Lower lobe of right lung (tissue), 2 donors: Measurements from ENCODE around the gene CEP162. TPM values are rescaled to one million over a fixed set of nuclear protein-coding genes. Genes with fewer than 3 reads are reported as not detected.

Experiments
- ATAC-seq, 2 donors: fragments of 200-7000 bp; cut with Tn5 transposase; one replicate each; pipeline ENCODE4 v1.9.1; 2020 to 2022; ENCODE audit warnings: mild to moderate bottlenecking in 2 of 2, moderate library complexity in 2 of 2
- DNase-seq: peaks from one replicate; pipeline ENCODE4 v3.0.0-alpha.2; 2020
- H3K27ac ChIP-seq: fragments of 200-600 bp; one replicate; pipeline ENCODE4 v1.8.0; 2022
- H3K27me3 ChIP-seq: fragments of 200-600 bp; one replicate; pipeline ENCODE4 v1.8.0; 2022; ENCODE audit warnings: low read depth
- H3K36me3 ChIP-seq: fragments of 200-600 bp; one replicate; pipeline ENCODE4 v1.8.0; 2022; ENCODE audit warnings: mild to moderate bottlenecking
- H3K4me1 ChIP-seq: fragments of 200-600 bp; one replicate; pipeline ENCODE4 v1.8.0; 2022
- H3K4me3 ChIP-seq: fragments of 200-600 bp; one replicate; pipeline ENCODE4 v1.8.0; 2022; ENCODE audit warnings: mild to moderate bottlenecking
- H3K9me3 ChIP-seq: fragments of 200-600 bp; one replicate; pipeline ENCODE4 v1.8.0; 2022
- intact Hi-C: fragments of 100-400 bp; cut with DNase I; formaldehyde crosslinking; loops from one replicate; pipeline ENCODE4 v1.11.0; 2022
- total RNA-seq: library from RNA; stranded (reverse); fragmentation: NEBNext Ultra II Directional; extraction: Animal tissue kit (Norgen Biotek cat#: 25700); gene quantifications from one replicate; pipeline ENCODE4 v1.2.1, GENCODE V29; 2021
- TF ChIP-seq, protein P1 (sequence below): fragments of 200-600 bp; IDR thresholded peaks from one replicate; pipeline ENCODE4 v1.8.0; 2022; ENCODE audit warnings: antibody characterized with exemption, mild to moderate bottlenecking
- donor health status: DM: no; HTN: yes; CAD: no; lungs with severe emphysema.

Gene CEP162
- total RNA-seq, 1 donor from 2014 or later, result 12.1 TPM

DNA sequence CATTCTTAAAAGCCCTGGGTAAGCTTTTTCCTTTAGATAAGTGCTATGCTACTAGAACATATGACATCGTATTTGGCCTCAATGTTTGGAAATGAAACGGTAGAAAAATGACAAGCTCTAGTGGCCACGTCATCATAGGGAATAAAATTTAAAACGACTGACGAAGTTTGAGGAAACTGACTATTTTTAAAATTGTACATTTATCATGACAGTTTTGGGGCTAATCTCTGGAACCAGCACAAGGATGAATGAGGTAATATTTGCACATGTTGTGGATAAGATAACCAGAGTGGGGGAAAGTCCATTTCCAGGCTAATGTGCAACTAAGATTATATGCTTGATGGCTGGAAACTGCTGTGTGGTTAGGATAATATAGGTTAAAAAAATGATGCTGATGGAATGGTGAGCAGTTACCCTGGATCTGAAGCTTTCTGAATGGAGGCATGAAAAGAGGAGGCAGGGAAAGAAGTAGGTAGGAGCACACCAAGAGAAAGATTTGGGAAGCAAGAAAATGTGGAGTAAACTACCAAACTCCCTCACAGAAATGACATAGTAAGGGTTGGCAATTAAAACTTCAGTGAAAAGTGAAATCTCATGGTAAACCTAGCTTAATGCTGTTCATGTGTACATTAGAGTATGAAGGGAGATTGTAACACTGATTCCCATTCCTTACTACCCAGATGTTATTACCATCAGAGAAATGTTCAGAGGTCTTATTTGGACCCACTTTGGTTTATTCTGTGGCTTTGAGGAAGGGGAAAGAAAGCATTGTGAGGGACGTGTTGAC lies 42.7 kb upstream of the CEP162 start:
- no peaks in the 10 kb centered on the region for H3K36me3 ChIP-seq
- TF ChIP-seq, protein P1, sequence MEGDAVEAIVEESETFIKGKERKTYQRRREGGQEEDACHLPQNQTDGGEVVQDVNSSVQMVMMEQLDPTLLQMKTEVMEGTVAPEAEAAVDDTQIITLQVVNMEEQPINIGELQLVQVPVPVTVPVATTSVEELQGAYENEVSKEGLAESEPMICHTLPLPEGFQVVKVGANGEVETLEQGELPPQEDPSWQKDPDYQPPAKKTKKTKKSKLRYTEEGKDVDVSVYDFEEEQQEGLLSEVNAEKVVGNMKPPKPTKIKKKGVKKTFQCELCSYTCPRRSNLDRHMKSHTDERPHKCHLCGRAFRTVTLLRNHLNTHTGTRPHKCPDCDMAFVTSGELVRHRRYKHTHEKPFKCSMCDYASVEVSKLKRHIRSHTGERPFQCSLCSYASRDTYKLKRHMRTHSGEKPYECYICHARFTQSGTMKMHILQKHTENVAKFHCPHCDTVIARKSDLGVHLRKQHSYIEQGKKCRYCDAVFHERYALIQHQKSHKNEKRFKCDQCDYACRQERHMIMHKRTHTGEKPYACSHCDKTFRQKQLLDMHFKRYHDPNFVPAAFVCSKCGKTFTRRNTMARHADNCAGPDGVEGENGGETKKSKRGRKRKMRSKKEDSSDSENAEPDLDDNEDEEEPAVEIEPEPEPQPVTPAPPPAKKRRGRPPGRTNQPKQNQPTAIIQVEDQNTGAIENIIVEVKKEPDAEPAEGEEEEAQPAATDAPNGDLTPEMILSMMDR, result no peak
- no peaks in the 10 kb centered on the region for H3K4me1 ChIP-seq
- no peak overlapping the region for H3K27ac ChIP-seq
- no peak for DNase-seq
- intact Hi-C loops, result no loop called here
- H3K27me3 ChIP-seq, result no peaks in the 10 kb centered on the region
- no peak overlapping the region for H3K4me3 ChIP-seq
- ATAC-seq, result no peak
- no peaks in the 10 kb centered on the region for H3K9me3 ChIP-seq

GRCh38 chr6:84268781-84269180 lies 41.3 kb upstream of the CEP162 start:
- no peak overlapping the region for H3K4me3 ChIP-seq
- no peaks in the 10 kb centered on the region for H3K9me3 ChIP-seq
- intact Hi-C loops, result no loop called here
- no peaks in the 10 kb centered on the region for H3K36me3 ChIP-seq
- TF ChIP-seq, protein P1, result no peak
- no peak for DNase-seq
- ATAC-seq, result no peak
- H3K27me3 ChIP-seq, result no peaks in the 10 kb centered on the region
- H3K4me1 ChIP-seq, result no peaks in the 10 kb centered on the region
- H3K27ac ChIP-seq, result no peak overlapping the region

GRCh38 chr6:84263557-84263956 lies 36.1 kb upstream of the CEP162 start:
- ATAC-seq, result no peak
- TF ChIP-seq, protein P1, result no peak
- intact Hi-C loops, result no loop called here

DNA sequence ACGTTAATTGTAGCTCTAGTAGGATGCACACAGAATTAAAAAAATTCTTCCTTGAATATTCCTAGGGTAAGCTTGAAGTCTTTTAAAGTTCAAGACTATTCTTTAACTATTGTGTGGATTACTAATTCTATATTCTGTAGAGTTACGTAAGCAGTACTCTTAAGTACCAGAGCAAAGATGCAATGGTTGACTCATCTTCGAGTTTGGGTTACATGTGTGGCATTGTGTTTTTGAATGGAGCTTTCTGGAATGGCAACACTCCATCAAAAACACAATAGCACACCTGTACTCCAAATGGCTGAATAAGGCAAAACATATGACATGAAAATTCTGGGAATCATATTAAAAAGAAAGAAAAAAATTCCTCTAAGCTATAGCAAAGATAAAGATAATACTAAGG lies 33.5 kb upstream of the CEP162 start:
- no peaks in the 10 kb centered on the region for H3K27me3 ChIP-seq
- H3K4me3 ChIP-seq, result no peak overlapping the region
- TF ChIP-seq, protein P1, result no peak
- no peaks in the 10 kb centered on the region for H3K9me3 ChIP-seq
- no peak overlapping the region for H3K27ac ChIP-seq
- no peaks in the 10 kb centered on the region for H3K36me3 ChIP-seq
- intact Hi-C loops, result no loop called here
- DNase-seq (no peak), ATAC-seq (no peak)
- no peaks in the 10 kb centered on the region for H3K4me1 ChIP-seq

More at GRCh38 chr6:84263557-84263956, 36.1 kb upstream of the CEP162 start:
- H3K27me3 ChIP-seq, result no peaks in the 10 kb centered on the region
- no peak for DNase-seq
- H3K27ac ChIP-seq, result no peak overlapping the region
- H3K9me3 ChIP-seq, result no peaks in the 10 kb centered on the region
- H3K36me3 ChIP-seq, result no peaks in the 10 kb centered on the region
- no peak overlapping the region for H3K4me3 ChIP-seq
- no peaks in the 10 kb centered on the region for H3K4me1 ChIP-seq

DNA sequence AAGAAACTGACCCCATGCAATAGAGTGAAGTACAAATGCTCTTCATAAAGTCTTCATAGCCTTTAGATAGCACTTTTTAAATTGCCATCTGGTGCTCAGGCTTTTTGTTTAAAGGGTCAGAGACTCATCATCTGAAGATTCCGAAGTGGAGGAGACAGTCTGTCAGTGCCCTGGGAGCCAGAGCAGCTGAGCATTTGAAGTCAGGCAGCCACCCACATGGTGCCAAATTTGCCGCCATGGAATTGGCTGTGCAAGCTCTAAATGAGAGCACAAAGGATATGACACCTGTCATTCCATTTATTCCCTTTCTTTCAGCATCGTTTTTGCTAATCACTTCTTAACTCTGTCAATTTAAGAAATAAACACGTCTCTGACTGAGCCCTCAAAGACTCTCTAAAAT lies 32.8 kb upstream of the CEP162 start:
- H3K4me3 ChIP-seq, result no peak overlapping the region
- DNase-seq, result no peak
- TF ChIP-seq, protein P1, result no peak

More for the DNA sequence above, 32.8 kb upstream of the CEP162 start:
- Histone ChIP-seq H3K9me3 (no peaks in the 10 kb centered on the region), H3K27me3 (no peaks in the 10 kb centered on the region), H3K36me3 (no peaks in the 10 kb centered on the region), H3K27ac (no peak overlapping the region), H3K4me1 (no peaks in the 10 kb centered on the region)
- no peak for ATAC-seq
- intact Hi-C loops, result no loop called here
